GM20431 (cell line): ENCODE data around the gene KBTBD12.

Experiments used
- in situ Hi-C: fragments of 300-500 bp; cut with MseI, MboI; formaldehyde crosslinking; loops from one replicate; pipeline ENCODE4 v1.15.0; 2020; ENCODE audit warnings: low sequenced_read_pairs; ENCODE audit not compliant: unreplicated experiment

KBTBD12 gene

DNA sequence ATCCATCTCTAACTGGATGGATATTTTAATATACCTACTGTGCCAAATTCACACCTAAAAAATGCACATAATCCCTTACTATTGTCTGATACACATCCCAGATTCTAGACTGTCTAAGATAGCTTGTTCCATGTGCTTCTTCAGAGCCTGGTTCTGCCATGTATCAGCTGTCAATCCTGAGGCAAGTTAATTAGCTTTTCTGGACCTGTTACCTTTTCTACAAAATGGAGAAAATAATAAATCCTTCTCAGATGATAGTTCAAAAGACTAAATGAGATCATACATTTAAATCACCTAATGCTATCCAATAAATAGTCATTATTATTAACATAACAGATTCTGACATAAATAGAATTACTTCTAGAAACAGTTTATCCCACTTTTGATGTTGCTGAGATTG, 66.1 kb downstream of the KBTBD12 start:
- in situ Hi-C loops, result loop anchor here (25.0 kb wide), 1 partner anchor 319 kb away; the partner anchor contains the start of gene ABTB1

DNA sequence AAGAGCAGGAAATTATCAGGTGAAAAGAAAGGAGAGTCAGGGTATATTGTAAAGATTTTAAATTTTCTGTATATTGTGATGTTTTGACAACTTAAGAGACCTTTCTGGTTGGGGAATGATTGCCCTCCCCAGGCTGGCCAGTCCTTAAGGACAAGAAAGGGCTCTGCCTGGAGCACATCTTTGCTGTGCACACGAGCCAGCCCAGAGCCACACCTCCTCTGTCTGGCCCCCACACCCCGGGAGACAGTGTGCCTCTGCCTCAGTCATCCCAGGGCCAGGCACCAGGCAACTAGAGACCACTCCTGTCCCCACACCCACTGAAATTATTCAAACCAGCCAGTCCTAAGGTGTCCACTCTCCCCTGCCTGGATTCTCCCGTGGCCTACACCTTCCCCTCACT, 67.1 kb downstream of the KBTBD12 start:
- in situ Hi-C loops, result loop anchor here (25.0 kb wide), 1 partner anchor 320 kb away; the partner anchor contains the start of gene ABTB1

DNA sequence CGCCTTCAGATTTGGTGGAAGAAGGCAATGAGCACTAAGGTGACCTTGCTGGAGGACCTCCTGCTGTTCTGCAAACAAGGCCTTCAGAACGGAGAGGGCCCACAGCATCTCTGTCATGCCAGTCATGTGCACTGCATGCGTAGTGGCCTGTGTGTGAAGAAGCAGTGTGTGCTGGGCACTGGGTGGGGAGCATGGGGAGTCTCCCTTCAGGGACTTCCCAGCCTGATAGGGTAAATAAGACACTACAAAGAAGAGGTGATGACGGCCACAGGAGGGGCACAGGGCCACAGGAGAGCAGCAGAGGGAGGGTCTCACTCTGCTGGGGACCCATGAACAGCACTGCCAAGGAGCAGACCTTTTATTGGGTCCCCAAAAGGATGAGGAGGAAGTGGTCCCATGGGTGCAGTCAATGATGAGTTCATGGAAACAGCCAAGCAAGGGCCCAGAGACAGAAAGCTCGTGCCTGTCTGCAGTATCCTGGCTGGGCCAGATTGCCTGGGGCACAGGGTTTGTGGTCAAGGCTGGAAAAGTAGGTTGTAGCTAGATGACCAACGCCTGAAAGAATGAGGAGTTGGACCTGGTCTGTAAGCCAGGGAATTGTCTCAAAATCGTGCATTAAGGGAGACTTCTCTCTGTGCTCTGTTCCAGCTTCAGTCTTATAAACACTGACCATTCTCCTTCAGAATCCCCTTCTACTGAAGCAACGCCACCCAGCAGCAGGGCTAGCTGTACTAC, 69.4 kb downstream of the KBTBD12 start:
- in situ Hi-C loops, result loop anchor here (25.0 kb wide), 1 partner anchor 322 kb away; the partner anchor contains the start of gene ABTB1

DNA sequence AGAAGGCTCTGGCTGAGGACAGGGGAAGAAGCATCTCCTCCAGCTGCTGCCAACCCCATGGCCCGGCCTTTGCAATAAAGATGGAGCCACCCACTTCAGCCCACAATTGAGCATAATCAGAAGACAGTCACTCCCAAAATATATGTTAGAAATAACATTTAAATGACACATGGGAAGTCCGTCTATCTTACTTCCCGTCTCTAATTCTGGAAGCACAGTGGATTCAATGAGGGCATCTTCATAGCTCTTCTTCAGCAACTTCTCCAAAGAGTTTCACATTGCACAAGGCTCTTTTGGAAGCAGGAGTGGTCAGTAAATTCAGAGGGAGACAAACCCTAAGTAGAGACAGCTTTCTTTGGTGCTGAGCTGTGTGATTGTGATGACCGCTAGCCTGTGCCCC, 70.2 kb downstream of the KBTBD12 start:
- in situ Hi-C loops, result loop anchor here (25.0 kb wide), 1 partner anchor 323 kb away; the partner anchor contains the start of gene ABTB1

DNA sequence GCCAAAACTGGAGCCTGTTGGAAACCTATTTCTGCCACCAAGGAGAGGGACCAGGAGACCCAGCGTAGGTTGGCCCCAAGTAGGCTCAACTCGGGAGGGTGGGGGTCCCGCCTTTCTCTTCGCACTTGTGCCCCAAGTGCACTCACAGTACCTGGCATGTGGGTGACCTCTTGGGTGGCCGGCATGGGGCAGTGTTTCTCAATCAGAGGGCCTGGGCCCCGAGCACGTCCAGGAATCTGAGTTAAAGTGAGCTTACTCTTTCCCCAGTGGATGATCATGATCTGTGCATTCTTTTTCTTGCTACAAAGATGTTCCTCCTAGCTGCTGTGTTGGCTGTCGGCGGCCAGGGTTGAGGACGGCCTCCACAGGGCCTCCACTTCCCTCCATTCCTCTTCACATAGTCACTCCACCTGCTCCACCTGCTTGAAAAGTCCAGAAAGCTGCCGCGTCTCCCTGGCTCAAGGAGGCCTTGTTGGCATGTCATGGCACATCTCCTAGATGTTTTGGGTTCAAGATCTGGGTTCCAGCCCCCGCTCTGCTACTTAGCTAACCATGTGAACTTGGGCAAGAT, 70.7 kb downstream of the KBTBD12 start:
- in situ Hi-C loops, result loop anchor here (25.0 kb wide), 1 partner anchor 323 kb away; the partner anchor contains the start of gene ABTB1

DNA sequence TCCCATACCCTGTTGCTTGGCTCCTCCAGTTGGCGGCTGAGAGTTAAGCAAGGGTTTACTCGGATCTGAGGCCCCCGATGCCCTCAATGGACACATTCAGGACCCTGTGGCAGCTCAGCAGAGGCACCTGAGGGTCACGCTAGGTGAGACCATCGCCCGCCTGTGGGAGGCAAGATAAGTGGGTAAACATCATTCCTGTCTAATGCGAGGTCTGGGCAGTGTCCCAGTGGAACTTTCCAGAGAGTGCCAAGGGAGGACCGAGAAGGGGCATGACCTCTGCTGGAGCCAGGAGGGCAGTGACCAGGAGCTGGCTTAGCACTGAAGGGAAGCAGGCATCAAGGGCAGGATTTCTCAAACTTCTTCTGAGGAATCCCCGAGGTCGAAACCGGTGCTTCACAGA, 71.8 kb downstream of the KBTBD12 start:
- in situ Hi-C loops, result loop anchor here (25.0 kb wide), 1 partner anchor 325 kb away; the partner anchor contains the start of gene ABTB1

DNA sequence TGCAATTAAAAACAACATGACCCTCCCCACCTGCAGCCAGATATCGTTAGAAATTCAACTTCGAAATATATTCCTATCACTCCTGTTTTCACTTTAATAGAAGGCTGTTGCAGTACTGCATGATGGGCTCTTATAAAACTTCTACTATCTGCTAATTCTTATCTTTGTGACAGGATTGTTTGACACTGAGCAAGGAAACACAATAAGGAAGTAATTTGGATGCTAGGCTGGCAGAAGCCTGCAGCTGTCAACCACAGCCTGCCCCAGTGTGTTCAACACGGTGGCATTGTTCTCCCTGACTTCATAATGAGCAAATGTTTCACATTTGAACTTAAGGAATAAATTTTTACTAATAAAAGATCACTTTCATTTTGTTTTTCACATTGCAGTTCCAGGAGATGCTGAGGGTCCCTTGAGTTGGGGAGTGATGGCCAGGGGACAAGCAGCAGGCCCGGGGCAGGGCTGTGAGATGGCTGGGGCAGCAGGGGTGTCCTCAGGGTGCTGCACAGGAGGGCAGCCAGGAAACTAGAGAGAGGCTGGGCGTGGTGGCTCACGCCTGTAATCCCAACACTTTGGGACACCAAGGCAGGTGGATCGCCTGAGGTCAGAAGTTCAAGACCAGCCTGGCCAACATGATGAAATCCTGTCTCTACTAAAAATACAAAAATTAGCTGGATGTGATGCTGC, 72.4 kb downstream of the KBTBD12 start:
- in situ Hi-C loops, result loop anchor here (25.0 kb wide), 1 partner anchor 325 kb away; the partner anchor contains the start of gene ABTB1

DNA sequence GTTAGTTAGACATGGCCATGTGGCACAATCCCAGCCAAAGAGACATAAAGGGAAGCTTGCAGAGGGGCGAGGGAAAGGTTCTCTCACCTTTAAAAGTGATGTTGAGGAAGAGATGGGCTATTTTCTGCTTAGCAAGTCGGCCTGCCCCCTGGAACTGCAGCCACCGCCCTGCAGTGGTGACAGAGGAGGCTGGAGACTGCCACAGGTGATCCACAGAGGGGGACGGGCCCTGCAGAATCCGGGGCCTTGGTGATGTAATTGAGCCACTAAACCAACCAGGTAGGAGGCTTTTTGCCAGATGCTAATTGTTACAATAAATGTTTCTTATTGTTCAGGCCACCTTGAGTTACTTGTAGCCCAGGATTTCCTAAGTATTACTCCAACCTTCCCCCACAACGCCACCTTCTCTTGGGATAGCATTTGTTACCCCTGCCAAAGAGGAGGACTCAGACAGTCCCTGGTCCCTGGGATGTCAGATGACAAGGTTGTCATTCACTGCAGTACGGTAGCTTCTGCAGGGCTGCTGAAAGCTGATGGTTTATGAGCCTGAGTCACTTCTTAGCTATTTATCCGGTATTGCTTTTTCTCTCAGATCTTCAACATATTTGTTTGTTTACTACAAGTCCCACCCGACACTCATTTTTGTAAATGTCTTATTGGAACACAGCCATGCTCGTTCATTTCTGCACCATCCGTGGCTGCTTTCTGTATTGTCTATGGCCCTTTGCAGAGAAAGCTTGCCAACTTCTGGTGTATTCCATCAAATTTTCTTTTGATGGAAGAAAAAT, 73.9 kb downstream of the KBTBD12 start:
- in situ Hi-C loops, result loop anchor here (25.0 kb wide), 1 partner anchor 327 kb away; the partner anchor contains the start of gene ABTB1

DNA sequence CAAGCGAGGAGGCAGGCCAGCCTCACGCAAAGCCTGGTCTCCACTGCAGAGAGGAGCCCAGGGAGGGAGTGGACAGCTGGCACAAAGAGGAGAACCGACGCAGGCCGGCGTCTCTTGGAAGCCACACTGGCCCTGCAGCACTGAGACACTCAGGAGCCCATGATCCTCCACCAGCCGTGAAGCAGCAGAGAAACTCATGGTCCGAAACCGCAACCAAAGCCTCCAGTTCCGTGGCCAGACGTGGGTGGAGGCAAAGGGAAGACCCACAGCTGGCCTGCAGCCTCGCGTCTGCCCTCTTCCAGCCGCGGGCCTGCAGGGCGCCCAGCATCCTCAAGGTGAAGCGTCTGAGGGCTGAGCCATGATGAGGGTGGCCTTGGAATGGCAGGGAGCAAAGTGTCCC, 75.0 kb downstream of the KBTBD12 start:
- in situ Hi-C loops, result loop anchor here (25.0 kb wide), 1 partner anchor 328 kb away; the partner anchor contains the start of gene ABTB1

DNA sequence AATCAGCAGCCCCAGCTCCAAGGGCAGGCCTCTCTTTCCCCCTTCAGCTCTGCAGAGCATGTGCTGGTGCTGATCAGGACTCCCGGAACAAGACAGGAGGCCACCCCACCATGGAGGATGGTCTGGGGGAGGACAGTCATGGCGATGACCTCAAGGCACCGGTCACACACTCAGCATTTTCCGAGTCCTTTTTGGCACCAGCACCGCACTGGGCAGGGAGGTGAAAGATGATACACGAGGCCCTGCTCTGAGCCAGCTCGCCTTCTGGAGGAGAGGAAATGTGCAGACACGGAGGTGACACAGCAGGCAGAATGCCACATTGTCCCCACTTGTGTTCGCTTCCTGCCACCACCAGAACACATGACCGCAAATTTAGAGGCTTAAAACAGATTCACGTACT, 75.4 kb downstream of the KBTBD12 start:
- in situ Hi-C loops, result loop anchor here (25.0 kb wide), 1 partner anchor 328 kb away; the partner anchor contains the start of gene ABTB1

DNA sequence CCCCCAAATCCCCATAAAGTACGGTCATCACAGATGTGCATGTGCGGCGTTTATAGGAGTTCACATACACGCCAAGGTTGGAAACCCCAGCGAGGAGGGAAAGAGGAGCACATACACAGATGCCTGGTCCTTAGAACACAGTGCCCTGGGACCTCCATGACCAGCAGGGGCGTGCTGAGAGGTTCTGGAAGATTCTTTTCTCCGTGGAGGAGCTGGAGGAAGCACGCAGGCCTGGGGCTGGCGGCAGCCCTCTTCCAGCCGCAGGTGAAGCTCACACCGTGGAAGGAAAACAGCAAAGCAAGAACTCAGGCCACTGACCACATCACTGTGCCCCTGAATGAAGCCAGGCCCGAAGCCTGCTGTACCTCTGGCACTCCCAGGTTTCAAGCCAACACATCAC, 76.2 kb downstream of the KBTBD12 start:
- in situ Hi-C loops, result loop anchor here (25.0 kb wide), 1 partner anchor 329 kb away; the partner anchor contains the start of gene ABTB1

DNA sequence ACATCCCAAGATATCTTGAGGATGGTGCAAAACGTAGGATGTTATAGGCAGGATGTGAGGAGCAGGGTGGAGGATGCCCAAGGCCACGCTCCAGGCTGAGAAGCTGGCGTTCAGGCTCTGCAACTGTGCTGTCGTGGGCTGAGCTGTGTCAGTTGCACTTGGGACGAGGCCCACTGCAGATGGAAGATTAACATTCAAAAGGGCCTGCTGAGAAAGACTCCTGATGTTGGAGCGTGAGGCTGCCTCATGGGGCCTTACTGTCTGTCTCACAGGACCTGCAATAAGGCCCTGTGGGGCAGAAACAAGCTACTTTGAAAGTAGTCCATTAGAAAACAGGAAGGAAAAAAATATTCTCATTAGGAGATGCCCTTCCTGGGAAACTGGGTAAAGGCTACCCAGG, 76.6 kb downstream of the KBTBD12 start:
- in situ Hi-C loops, result loop anchor here (25.0 kb wide), 1 partner anchor 329 kb away; the partner anchor contains the start of gene ABTB1

DNA sequence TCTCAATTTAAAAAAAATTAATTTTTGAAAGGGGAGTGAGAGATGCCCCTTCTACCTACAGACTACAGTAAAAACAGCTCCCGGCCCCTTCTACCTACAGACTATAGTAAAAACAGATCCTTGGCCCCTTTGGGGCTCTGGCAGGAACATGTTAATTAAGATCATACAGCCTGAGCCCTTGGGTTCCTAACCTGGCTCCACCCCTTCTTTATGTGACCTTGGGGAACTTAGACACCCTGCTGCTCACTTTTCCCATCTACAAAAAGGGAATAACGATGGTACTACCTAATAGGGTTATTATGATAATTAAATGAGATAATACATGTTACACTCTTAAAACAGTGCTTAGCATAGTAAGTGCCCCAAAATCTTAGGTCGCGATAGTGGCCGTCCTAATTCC, 77.1 kb downstream of the KBTBD12 start:
- in situ Hi-C loops, result loop anchor here (25.0 kb wide), 1 partner anchor 330 kb away; the partner anchor contains the start of gene ABTB1

DNA sequence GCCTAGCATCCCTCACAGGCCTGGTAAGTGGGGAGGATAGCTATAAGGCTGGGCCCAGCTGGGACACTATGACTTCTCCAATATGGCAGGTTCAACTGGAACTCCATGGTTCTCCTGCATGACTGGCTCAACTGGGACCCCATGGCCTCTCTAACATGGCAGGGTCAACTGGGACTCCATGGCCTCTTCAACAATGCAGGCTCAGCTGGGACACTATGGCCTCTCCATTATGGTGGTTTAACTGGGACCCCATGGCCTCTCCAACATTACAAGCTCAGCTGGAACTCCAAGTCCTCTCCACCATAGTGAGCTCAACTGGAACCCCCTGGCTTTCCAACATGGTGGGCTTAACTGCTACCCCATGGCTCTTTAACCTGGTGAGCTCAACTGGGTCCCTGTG, 79.0 kb downstream of the KBTBD12 start:
- in situ Hi-C loops, result loop anchor here (25.0 kb wide), 1 partner anchor 332 kb away; the partner anchor contains the start of gene ABTB1

DNA sequence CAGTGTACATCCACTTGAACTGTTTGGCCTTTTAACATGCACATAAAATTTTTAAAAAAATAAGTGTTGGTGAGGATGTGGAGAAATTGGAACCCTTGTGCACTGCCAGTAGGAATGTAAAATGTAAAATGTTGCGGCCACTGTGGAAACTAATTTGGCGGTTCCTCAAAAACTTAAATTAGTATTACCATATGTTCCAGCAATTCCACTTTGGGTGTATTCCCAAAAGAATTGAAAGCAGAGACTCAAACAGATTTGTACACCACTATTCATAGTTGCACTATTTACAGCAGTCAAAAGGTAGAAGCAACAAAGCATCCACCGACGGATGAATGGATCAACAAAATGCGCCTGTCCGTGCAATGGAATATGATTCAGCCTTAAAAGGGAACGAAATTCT, 82.0 kb downstream of the KBTBD12 start:
- in situ Hi-C loops, result loop anchor here (25.0 kb wide), 1 partner anchor 335 kb away; the partner anchor contains the start of gene ABTB1

DNA sequence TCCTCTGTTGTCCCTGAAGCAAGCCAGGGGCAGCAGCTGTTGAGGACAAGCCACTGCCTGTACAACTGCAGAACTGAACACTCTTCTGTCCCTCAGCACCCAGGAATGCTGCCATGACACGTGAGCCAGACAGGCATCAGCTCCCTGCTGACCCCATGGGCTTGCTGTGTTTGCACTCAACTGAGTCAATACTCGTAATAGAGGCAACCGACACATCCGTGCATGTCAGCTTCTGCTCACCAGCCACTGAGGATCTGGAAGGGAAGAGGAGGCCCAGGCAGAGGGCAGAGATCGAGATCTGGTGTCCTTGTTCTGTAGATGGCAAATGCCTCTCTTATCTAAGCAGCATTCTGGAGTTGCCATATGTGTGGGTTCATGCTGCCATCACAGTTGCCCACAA, 82.9 kb downstream of the KBTBD12 start:
- in situ Hi-C loops, result loop anchor here (25.0 kb wide), 1 partner anchor 336 kb away; the partner anchor contains the start of gene ABTB1

DNA sequence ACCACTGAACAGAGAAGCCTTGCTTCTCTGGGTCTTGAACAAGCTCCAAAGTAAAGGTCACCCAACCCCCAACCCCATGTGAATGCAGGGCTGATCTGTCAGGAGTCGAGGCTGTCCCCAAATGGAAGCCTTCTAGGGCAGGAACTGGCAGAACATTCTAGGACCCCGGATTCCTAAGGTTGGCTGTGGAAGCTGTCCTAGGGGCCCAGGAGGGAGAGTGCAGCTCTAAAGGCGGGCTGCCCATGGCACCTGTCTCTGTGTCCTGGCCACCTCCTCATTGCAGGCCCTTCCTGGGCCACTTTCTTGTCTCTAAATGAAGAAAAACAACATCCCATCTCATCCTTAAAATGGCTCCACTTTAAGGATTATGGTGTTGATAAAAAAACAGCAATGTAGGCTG, 83.6 kb downstream of the KBTBD12 start:
- in situ Hi-C loops, result loop anchor here (25.0 kb wide), 1 partner anchor 336 kb away; the partner anchor contains the start of gene ABTB1

DNA sequence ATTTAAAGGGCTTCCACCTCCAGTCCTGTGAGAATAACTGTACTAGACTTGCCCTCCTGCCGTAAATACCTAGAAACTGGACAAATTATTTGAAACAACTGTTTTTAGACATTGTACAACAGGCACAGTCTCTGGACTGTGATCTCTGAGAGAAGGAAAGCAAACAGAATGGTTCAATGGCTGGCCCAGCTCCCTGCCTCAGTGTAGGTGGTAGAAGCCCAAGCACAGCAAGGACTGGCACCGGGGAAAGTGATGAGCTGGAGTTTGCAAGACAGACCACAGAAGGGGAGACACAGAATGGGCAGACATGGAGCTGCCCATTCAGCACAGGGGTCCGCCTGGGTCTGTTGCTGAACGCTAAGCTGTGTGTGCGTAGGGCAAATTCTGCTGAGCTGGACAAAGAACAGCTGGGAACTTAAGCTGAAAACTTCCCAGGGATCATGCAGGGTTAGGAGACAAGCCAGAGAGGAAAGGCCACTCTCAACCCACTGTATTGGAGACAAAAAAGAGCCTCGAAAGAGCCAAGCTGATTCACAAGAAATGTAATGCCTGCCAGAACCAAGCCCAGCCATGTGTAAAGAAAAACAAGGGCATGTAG, 84.6 kb downstream of the KBTBD12 start:
- in situ Hi-C loops, result loop anchor here (25.0 kb wide), 1 partner anchor 337 kb away; the partner anchor contains the start of gene ABTB1

DNA sequence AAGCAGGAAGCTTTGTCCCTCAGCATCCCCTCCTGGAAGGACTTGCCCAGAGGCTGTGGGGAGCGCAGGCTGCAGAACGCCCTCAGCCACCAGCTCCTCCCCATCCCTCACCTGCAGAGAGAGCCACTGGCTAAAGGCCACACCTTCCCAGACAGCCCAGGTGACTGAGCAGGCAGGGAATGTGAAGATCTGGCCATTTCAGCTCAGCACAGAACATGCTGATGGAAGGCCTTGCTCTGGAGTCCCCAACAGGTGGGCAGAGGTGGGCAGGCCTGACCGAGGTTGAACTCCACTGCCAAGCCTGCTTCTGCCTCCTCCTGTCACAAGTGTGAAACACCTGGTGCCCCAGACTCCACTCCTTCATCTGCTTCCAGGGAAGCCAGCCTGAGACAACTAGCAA, 86.5 kb downstream of the KBTBD12 start:
- in situ Hi-C loops, result no loop called here
